Keratinocyte (primary cell): Measurements from ENCODE around the gene BEND5. TPM values are rescaled to one million over a fixed set of nuclear protein-coding genes. Genes with fewer than 3 reads are reported as not detected.
A peak's percentile ranks its signal among the peaks of the same experiment; 100 is the strongest.

Experiments used
- DNase-seq: peaks from one replicate; pipeline ENCODE4 v3.0.0-alpha.2; 2011; ENCODE audit warnings: low read depth, missing footprints, low spot score
- FAIRE-seq: peaks from 2 replicates; lab custom pipeline; 2011; peaks lifted over from hg19 to GRCh38; lab: Jason Lieb, UNC
- H2AFZ ChIP-seq: 2 replicates; pipeline ENCODE4 v1.6.0; 2012; ENCODE audit warnings: low read length, control low read depth, inconsistent platforms; ENCODE audit not compliant: control insufficient read depth
- H3K27ac ChIP-seq: 2 replicates; pipeline ENCODE4 v1.5.1; 2011; ENCODE audit warnings: low read length; ENCODE audit not compliant: control insufficient read depth, insufficient read depth
- H3K27me3 ChIP-seq: 3 replicates; pipeline ENCODE4 v1.6.0; 2011; ENCODE audit warnings: low read length; ENCODE audit not compliant: control insufficient read depth, insufficient read depth; ENCODE audit errors: extremely low read depth
- H3K36me3 ChIP-seq, 2 experiments: 2 replicates in 1 of 2; 3 replicates in 1 of 2; pipeline ENCODE4 v1.5.1; 2011; ENCODE audit warnings: low read length in 2 of 2, mild to moderate bottlenecking in 1 of 2; ENCODE audit not compliant: control insufficient read depth in 2 of 2, insufficient read depth in 2 of 2; ENCODE audit errors: extremely low read depth in 1 of 2
- H3K4me1 ChIP-seq: 3 replicates; pipeline ENCODE4 v1.5.1; 2011; ENCODE audit warnings: low read length; ENCODE audit not compliant: control insufficient read depth, insufficient read depth; ENCODE audit errors: extremely low read depth
- H3K4me2 ChIP-seq: 3 replicates; pipeline ENCODE4 v1.6.0; 2011; ENCODE audit warnings: low read depth, low read length; ENCODE audit not compliant: control insufficient read depth, insufficient read depth; ENCODE audit errors: extremely low read depth
- H3K4me3 ChIP-seq, 3 experiments: fragments of 200-600 bp in 1 of 3; sonication (generic) in 1 of 3; 2 replicates in 2 of 3; 3 replicates in 1 of 3; pipeline ENCODE4 v1.5.1; 2011 to 2016; ENCODE audit warnings: low read length in 3 of 3, mild to moderate bottlenecking in 3 of 3, control low read depth in 2 of 3, inconsistent platforms in 1 of 3, low read depth in 1 of 3, mixed read lengths in 1 of 3, mixed run types in 1 of 3, moderate library complexity in 1 of 3; ENCODE audit not compliant: control insufficient read depth in 2 of 3, insufficient read depth in 2 of 3; ENCODE audit errors: extremely low read depth in 1 of 3
- H3K79me2 ChIP-seq: 2 replicates; pipeline ENCODE4 v1.6.0; 2012; ENCODE audit warnings: low read length; ENCODE audit not compliant: control insufficient read depth, insufficient read depth
- H3K9ac ChIP-seq: 3 replicates; pipeline ENCODE4 v1.6.0; 2011; ENCODE audit warnings: low read length; ENCODE audit not compliant: control insufficient read depth, insufficient read depth; ENCODE audit errors: extremely low read depth
- H3K9me1 ChIP-seq: 3 replicates; pipeline ENCODE4 v1.6.0; 2011; ENCODE audit warnings: low read length; ENCODE audit not compliant: control insufficient read depth, insufficient read depth; ENCODE audit errors: extremely low read depth
- H3K9me3 ChIP-seq: 2 replicates; pipeline ENCODE4 v1.5.1; 2012; ENCODE audit warnings: low read depth, low read length; ENCODE audit not compliant: control insufficient read depth
- H4K20me1 ChIP-seq: 3 replicates; pipeline ENCODE4 v1.6.0; 2011; ENCODE audit warnings: low read length; ENCODE audit not compliant: control insufficient read depth, insufficient read depth; ENCODE audit errors: extremely low read depth
- EZH2 ChIP-seq: IDR thresholded peaks from one replicate; pipeline ENCODE4 v1.6.1; 2012; ENCODE audit warnings: inconsistent platforms, mild to moderate bottlenecking, low read length, moderate library complexity
- dilution Hi-C: fragments of 300-500 bp; cut with MboI; formaldehyde crosslinking; loops from one replicate; pipeline ENCODE4 v1.7.0; 2020; ENCODE audit warnings: low sequenced_read_pairs; ENCODE audit not compliant: extremely low pct_ligation_motif_present
- polyA plus RNA-seq, 5 experiments: library from polyadenylated mRNA; depleted of rRNA in 3 of 5; stranded (reverse) in 3 of 5; stranded (forward) in 1 of 5; unstranded in 1 of 5; fragments of >200 nt; gene quantifications; 1 replicate in 1 of 5; 2 replicates in 3 of 5; 3 replicates in 1 of 5; pipeline versions ENCODE4 v1.2.1 to v1.2.3, GENCODE V29; 2011 to 2012; ENCODE audit warnings: missing spikeins in 2 of 5, low read depth in 1 of 5, low replicate concordance in 1 of 5
- TF ChIP-seq, protein P1 (sequence below), 3 experiments: IDR thresholded peaks in 1 of 3; conservative IDR thresholded peaks in 1 of 3; optimal IDR thresholded peaks in 1 of 3; 2 replicates in 2 of 3; 3 replicates in 1 of 3; pipeline versions ENCODE3 to v1.5.1; 2011; ENCODE audit warnings: low read length in 3 of 3, mild to moderate bottlenecking in 3 of 3, moderate library complexity in 2 of 3, control low read depth in 1 of 3, inconsistent platforms in 1 of 3; ENCODE audit not compliant: insufficient read depth in 2 of 3; ENCODE audit errors: extremely low read depth in 1 of 3

Gene BEND5
- polyA plus RNA-seq, 1 donor (not counting 4 experiments of a cell fraction or from before 2014, with no cell fraction given), result not detected

DNA sequence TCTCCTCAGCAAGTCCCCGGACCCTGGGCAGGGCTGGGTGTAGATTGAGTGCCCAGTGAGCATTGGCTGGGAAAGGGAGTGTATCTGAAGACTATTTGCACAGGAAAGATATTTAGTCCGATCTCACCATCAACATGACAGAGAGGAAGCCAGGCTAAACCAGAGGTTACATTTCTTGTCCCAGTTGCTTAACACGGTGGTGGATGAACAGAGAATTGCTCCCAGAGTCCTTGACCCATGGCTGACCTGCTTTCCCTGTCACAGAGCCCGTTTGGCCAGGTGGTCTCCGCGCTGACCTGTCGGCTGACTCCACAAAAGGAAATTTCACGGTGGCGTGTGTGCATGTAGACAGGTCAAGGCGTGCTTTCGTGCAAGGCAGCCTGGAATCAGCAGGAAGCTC, 83.5 kb downstream of the BEND5 start:
- H3K9ac ChIP-seq, result no peak overlapping the region
- H3K4me3 ChIP-seq, result peak overlapping the region in 1 of 3 experiments; percentile 40
- no peaks in the 10 kb centered on the region for H3K9me3 ChIP-seq
- H3K79me2 ChIP-seq, result no peaks in the 10 kb centered on the region
- peak; percentile 26 for FAIRE-seq
- H3K4me1 ChIP-seq, result peaks cover 17% of the 10 kb centered on the region
- DNase-seq, result no peak
- no peaks in the 10 kb centered on the region for H3K36me3 ChIP-seq
- TF ChIP-seq, protein P1, sequence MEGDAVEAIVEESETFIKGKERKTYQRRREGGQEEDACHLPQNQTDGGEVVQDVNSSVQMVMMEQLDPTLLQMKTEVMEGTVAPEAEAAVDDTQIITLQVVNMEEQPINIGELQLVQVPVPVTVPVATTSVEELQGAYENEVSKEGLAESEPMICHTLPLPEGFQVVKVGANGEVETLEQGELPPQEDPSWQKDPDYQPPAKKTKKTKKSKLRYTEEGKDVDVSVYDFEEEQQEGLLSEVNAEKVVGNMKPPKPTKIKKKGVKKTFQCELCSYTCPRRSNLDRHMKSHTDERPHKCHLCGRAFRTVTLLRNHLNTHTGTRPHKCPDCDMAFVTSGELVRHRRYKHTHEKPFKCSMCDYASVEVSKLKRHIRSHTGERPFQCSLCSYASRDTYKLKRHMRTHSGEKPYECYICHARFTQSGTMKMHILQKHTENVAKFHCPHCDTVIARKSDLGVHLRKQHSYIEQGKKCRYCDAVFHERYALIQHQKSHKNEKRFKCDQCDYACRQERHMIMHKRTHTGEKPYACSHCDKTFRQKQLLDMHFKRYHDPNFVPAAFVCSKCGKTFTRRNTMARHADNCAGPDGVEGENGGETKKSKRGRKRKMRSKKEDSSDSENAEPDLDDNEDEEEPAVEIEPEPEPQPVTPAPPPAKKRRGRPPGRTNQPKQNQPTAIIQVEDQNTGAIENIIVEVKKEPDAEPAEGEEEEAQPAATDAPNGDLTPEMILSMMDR (optimal IDR thresholded peaks at IDR 0.05 in 1 of 3, IDR thresholded peaks at IDR 0.05 in 1 of 3, conservative IDR thresholded peaks at IDR 0.05 in 1 of 3; ENCODE audit: extremely low read depth in 1 of 3, insufficient read depth in 2 of 3, low read length in 3 of 3), result no peak
- TF ChIP-seq EZH2, result no peak
- no peaks in the 10 kb centered on the region for H3K9me1 ChIP-seq
- H3K27me3 ChIP-seq, result no peaks in the 10 kb centered on the region
- peak overlapping the region; percentile 63 for H3K4me2 ChIP-seq
- dilution Hi-C loops, result no loop called here
- no peak overlapping the region for H3K27ac ChIP-seq
- no peaks in the 10 kb centered on the region for H4K20me1 ChIP-seq
- peak overlapping the region; percentile 59 for H2AFZ ChIP-seq

DNA sequence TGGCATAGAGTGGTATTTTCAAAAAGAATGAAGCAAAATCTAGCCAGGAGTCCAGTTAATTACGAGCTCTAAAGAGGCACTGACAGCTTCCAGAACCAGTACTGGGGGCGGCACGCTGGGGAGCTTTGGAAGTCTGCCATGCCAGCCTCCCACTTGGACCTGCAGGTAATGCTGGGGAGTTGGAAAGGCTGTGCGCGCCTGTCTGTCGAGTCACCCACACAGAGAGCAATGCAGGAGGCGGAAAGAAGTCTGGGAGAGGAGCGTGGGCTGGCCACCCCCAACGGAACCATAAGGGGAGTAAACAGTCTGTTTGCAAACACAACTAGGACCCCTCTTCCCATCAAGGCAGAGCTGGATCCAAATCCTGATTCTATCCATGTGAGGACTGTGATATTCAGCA, 84.5 kb downstream of the BEND5 start:
- H3K27me3 ChIP-seq, result no peaks in the 10 kb centered on the region
- DNase-seq, result no peak
- dilution Hi-C loops, result no loop called here
- H3K4me2 ChIP-seq, result no peak overlapping the region
- no peak for FAIRE-seq
- H3K79me2 ChIP-seq, result no peaks in the 10 kb centered on the region
- H3K9me1 ChIP-seq, result no peaks in the 10 kb centered on the region
- H3K4me3 ChIP-seq, result no peak overlapping the region
- H3K4me1 ChIP-seq, result peaks cover 21% of the 10 kb centered on the region
- H2AFZ ChIP-seq, result no peak overlapping the region
- H3K9ac ChIP-seq, result no peak overlapping the region
- no peaks in the 10 kb centered on the region for H3K36me3 ChIP-seq
- no peak overlapping the region for H3K27ac ChIP-seq
- no peaks in the 10 kb centered on the region for H4K20me1 ChIP-seq
- no peaks in the 10 kb centered on the region for H3K9me3 ChIP-seq
- no peak for TF ChIP-seq EZH2

DNA sequence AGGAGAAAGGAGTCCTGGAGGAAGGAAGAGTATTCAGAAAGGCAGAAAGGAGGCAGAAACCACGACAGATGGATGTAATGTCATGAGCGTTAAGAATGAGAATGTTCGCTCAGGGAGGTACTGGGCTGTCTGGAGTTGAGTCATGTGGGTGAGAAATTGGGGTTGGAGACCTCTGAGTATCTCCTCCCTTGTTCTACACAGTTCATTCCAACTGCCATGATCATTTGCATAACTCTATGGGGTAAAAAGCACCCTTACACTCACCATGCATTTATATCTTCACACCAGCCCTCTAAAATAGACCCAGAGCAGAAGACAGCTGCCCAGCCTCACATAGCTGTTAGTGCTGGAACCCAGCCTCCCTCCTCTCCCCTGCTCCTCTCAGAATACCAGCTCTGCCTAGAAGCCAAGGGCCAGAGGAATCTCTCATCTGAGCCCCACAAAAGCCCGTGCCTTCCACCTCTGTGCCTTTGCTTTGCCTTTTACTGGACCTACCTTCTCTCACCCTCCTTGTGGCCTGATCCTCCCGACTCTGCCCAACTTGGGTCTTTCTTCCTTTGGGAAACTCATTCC, 85.2 kb downstream of the BEND5 start:
- no peaks in the 10 kb centered on the region for H3K9me3 ChIP-seq
- H3K4me1 ChIP-seq, result peaks cover 21% of the 10 kb centered on the region
- no peak overlapping the region for H2AFZ ChIP-seq
- no peaks in the 10 kb centered on the region for H3K79me2 ChIP-seq
- no peak for FAIRE-seq
- H3K9me1 ChIP-seq, result no peaks in the 10 kb centered on the region
- H3K4me3 ChIP-seq, result no peak overlapping the region
- dilution Hi-C loops, result no loop called here
- H3K27ac ChIP-seq, result no peak overlapping the region
- H3K4me2 ChIP-seq, result no peak overlapping the region
- no peaks in the 10 kb centered on the region for H3K27me3 ChIP-seq
- H3K36me3 ChIP-seq, result no peaks in the 10 kb centered on the region
- no peak for DNase-seq
- no peak overlapping the region for H3K9ac ChIP-seq
- TF ChIP-seq, protein P1 (optimal IDR thresholded peaks at IDR 0.05 in 1 of 3, IDR thresholded peaks at IDR 0.05 in 1 of 3, conservative IDR thresholded peaks at IDR 0.05 in 1 of 3; ENCODE audit: extremely low read depth in 1 of 3, insufficient read depth in 2 of 3, low read length in 3 of 3), result no peak
- TF ChIP-seq EZH2, result no peak
- H4K20me1 ChIP-seq, result no peaks in the 10 kb centered on the region
